Urothelium cell line (cell line): Measurements from ENCODE around the gene HMG20A.

ENCODE experiments used
- DNase-seq: peaks from one replicate; pipeline ENCODE4 v3.0.0; 2011; ENCODE audit warnings: low spot score, mixed read lengths
- FAIRE-seq: peaks from 2 replicates; lab custom pipeline; 2011; peaks lifted over from hg19 to GRCh38; lab: Jason Lieb, UNC

HMG20A gene

DNA sequence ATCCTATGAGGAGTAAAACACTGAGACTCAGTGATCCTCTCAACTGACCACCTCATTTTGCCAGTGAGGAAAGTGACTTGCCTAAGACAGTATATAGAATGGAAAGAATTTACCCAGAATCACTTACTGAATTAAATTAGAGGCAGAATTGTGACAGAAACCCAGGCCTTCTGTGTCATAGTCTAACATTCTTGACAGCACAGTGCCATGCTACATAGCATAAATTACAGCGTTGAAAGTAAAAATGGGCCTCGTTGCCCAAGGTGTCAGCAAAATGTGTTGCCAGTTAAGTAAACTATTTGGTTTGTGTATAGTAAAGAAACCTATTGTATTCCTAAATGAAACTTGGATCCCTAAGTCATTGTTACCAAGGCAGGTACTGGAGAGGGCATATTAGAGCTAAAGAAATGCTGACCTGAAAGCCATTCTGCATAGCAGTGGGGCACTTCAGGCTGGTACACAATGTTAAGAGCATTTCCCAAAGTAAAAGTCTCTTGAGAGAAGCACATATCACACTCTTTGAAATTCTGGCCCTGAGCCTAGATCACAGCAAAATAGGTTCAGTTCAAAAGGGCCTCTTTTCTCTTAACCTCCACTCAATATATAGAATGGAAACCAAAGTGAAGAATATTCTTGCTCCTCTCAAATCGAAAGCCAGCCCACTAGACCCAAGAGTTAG is 53.8 kb downstream of the HMG20A start:
- FAIRE-seq (no peak), DNase-seq (no peak)

DNA sequence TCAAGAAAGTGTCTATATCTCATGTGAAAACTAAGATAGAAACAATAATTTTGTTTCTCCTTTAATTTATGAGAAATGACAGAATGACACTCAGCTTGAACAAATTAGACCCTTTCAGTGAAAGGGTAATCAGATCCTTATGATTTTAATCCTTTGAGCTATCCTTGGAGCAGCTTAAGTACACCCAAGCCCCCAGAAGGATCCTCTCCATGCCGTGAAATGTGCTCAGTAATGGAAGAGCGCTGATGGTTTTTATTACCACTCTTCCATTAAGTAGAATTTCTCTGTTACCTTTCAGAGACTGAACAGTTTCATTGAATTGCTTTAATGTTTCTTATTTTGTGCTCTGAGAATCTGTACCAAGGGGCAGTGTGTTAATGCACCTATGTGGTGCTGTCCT is 54.3 kb downstream of the HMG20A start:
- DNase-seq (no peak), FAIRE-seq (no peak)

DNA sequence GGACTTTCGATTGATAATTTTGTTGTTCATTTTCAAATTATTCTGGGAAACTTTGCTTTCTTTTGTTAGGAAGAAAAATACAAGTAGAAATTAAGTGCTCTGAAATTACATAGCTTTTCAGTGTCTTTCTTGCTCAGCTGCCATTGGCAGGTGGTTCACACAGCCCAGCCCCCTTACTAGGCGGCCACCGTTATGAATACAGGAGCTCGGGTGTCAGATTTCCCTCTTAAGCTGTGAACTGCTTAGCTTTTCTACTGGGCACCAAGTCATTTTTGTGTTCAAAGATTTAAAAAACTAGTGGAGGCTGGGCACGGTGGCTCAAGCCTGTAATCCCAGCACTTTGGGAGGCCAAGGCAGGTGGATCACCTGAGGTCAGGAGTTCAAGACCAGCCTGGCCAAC is 55.2 kb downstream of the HMG20A start:
- DNase-seq (no peak), FAIRE-seq (no peak)

DNA sequence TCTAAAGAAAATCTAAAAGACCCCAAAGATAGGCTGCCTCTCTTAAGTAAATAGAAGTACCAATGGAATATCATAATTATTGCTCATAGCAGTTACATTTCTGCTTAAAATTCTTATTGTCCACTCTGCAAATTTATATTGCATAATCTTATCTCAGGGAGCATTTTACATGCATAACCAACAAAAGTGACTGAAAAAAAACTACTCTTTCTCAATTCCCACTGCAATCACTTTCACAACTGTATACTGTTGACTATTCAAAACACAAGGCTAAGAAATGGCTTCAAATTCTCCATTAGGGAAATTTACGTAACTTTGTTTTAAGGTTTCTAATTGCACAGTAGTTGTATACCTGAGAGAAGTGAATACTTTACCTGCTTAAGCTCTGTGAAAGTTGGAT is 56.3 kb downstream of the HMG20A start:
- FAIRE-seq (no peak), DNase-seq (no peak)

DNA sequence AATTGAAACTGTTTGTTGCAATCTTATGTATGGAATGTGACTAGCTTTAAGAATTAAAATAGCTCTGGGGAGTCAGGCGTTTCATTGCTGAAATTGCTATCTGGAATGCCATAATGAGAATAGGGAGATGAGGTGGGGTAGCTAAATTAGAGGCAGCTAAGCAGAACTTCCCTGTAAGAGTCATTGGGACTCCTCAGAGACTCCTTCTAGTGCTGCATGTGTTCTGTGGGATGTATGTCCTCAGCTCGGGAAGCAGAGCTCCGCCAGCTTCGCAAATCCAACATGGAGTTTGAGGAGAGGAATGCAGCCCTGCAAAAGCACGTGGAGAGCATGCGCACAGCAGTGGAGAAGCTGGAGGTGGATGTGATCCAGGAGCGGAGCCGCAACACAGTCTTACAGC is 57.4 kb downstream of the HMG20A start:
- DNase-seq = no peak
- FAIRE-seq = no peak

DNA sequence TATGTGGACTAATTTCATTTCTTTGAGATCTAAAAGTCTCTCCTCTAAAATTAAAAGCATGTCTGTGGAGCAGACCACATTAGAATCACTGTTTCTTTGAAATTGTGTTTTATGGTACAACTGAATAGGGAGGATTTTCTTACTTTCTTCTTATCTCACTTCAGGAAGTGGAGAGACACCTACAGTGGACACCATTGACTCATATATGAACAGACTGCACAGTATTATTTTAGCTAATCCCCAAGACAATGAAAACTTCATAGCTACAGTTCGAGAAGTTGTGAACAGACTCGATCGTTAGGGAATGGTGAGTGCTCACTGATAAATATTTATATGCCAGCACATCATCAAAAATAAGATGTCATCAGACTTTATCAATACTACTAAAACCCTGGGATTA is 58.3 kb downstream of the HMG20A start:
- FAIRE-seq = no peak
- no peak for DNase-seq

DNA sequence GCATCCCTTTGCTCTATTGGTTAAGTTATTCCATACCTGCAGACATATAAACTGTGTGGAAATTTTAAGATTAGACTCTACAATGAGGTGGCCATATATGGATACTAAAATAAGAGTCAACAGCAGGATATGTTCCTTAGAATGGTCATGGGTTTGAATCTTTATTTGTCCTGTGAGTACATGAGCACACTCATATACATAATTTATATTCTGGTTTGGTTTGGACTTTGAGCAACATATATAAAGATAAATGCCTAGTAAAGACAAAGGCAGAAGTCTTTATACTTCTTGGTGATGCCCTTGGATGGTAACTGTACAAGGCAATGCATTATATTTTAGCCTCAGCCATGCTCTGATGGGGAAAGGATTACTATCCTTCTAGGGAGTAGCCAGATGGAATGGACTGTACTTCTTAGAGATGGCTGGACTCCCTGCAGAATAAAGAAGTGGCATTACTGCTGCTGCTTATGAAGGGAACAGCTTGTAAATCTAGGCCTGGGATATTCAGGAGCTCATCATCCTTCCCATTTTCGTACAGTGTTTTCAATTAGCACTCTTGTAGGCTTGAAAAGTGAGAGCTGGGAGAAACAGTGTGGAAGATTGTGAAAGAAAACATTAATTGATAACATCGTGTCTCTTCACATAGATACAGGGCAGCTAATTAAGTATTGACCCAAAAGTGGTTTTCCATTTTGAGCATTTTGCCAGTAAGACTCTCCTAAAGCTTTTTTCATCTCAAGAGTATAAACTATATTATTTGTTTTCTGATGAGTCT is 60.4 kb downstream of the HMG20A start:
- DNase-seq = no peak
- no peak for FAIRE-seq

DNA sequence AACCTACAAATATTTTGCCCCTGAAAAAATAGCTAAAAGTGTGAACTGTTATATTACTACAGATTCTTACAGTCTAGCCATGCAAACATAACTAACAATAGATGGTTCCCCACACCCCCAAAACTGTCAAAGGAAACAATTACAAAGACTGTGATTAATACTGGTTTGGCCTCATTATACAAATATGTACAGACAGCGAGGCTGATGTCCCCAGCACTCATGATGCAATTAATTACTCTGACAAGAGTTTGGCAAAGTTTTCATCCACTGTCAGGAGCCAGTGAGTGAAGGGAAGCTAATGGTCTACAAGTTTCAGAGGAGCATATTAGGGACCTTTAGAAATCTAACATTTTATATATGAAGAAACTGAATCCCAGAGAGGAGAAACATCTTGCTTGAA is 61.0 kb downstream of the HMG20A start:
- no peak for FAIRE-seq

DNA sequence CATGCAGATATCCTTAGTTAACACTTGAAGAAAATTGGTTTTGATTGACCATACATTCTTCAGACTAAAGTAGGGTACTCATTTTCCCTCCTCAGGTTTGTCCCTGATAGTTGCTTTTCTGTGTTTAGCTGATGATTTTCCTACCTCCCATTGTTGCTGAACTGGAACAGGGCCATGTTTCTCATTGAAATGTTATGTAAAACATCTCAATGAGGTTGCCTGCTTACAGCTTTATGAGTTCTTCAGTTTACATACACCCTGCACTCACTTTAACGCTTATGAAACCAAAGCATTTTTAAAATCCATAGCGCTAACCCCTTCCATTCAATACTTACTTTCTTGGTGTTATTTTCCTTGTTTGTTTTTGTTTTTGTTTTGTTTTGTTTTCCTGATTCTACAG is 61.9 kb downstream of the HMG20A start:
- DNase-seq (no peak), FAIRE-seq (no peak)

More for the DNA sequence above, 61.0 kb downstream of the HMG20A start:
- DNase-seq = no peak

DNA sequence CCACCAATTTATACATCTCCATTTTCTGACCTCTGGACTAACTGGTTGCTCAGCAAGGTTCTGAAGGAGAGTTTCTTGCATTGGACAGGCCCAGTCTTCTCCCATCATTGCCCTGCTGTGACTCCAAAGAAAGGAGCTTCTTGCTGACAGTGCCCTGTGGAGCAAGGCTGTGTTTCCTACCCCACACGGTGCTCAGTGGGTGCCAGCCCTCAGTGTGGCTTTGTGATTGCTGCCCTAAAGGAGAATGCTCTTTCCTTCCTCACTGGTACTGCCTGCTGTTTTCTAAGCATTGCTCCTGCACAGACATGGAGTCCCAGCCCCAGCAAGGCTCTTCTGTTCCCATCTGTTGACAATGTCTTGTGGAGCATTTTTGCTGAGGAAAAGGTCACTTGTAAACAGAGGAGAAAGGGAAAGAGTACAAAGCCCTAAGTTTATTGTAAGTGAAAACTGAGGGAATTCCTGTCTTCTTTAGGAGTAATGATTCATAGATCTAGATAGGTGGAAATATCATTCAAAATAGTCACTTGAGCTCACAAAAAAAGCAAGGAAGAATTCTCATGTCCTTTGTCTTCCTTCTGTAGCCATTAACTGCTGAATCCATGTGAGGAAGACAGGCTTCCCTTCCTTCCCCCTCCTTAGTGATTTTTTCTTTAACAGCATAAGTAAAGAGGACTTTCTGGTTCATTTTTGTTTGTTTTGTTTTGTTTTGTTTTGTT is 62.9 kb downstream of the HMG20A start:
- FAIRE-seq (no peak), DNase-seq (no peak)

DNA sequence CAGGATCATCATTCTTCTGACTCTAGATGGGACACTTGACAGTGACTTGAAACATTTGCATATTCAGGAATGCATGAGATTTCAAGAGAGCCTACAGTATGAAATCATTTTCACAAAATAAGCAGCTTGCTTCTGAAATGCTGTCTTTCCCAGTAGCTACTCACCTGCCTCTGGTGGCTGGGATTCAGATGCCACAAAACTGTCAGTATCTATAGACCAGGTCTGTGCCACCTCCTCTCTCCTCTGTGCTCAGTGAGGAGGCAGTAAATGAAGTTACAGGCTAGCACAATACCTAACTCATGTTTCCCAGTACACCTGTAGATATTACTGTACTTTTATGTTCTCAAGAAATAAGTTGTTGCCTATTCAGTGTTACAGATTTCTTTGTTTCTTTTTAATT is 64.3 kb downstream of the HMG20A start:
- FAIRE-seq (no peak), DNase-seq (no peak)

DNA sequence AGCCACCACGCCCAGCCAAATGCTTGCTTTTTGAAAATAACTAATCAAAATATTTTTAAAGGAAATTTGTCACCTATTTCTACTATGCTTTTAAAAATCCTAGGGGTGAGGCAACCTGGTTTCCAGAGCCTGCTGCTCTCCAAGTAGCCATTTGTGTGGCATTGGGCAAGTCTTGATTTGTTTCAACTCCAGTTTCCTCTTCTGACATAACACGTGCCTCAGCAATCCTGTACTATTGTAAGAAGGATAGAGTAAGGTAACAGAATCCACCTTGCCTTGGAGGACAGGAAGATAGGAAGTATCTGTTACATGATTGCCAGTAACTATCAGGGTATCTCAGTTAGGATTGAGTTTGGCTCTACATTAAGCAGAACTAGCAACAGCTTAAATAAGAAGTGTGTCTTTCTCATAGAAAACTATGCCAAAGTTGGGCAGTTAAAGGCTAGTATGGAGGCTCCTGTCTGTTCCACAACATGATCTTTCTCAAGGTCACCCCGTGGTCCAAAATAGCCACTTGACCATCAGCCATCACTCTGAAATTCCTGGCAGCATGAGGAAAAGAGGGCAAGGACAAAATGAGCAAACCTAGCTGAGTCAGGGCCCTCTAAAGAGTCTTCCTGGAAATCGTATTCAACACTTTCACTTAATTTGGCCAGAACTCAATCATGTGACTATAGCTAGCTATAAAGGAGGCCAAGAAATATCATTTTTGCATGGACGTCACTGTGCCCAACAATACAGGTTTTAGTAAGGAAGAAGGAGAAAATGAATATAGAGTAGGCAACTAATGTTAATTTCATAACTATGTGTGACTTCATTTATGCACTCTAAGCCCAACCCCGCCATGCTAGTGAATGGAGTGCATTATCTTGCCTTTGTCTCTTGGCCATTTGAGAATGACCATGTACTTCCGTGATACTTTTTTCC is 66.1 kb downstream of the HMG20A start:
- DNase-seq (no peak), FAIRE-seq (no peak)

DNA sequence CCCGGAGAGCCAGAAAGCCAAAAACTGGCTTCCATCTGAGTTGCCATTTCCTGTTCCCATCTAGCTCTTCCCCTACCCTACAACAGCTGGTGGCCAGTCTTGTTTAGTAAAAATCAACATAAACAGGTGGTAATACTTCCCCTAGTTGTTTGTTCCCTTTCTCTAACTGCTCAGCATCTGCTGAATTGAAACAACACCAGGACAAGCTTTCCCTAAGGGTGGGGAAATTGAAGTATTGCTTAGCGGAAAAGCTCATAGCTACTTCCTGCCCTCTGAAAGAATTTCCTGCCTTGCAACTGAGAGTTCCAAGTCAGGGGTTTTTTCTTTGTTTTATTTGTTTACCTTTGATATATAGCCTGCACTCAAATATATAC is 66.8 kb downstream of the HMG20A start:
- FAIRE-seq (no peak), DNase-seq (no peak)

DNA sequence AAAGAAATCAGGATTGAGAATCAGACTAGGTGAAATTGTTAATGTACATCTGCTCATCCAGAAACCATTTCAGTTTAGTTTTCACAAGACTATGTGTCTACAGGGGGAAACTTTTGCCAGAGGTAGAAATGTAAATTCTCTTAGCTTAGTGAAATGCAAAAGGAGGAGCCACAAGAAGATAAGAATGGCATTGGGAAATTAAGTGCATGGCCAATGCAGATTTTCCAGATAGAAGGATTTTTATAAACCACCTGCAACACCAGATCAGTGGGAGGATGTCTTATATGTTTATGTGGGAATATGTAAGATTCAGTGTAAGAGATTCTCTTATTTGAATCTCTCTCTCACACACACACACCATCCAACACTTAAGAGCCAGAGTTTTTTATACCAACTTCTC is 67.2 kb downstream of the HMG20A start:
- no peak for DNase-seq
- FAIRE-seq = no peak

DNA sequence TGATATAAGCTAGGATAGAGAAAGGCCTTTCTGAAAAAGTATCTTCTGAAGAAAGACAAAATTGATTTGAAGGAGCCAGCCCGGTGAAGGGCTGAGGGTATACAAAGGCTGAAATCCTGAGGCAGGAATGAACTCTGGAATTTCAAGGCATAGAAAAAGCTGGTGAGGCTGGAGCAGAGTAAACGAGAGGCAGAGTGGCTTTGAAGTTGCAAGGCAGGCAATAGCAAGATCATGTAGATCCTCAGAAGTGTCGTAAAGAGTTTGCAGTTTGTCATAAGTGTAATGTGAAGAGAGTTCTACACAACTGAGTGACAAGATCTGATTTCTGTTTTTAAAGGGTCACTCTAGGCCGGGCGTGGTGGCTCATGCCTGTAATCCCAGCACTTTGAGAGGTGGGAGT is 69.0 kb downstream of the HMG20A start:
- no peak for DNase-seq

DNA sequence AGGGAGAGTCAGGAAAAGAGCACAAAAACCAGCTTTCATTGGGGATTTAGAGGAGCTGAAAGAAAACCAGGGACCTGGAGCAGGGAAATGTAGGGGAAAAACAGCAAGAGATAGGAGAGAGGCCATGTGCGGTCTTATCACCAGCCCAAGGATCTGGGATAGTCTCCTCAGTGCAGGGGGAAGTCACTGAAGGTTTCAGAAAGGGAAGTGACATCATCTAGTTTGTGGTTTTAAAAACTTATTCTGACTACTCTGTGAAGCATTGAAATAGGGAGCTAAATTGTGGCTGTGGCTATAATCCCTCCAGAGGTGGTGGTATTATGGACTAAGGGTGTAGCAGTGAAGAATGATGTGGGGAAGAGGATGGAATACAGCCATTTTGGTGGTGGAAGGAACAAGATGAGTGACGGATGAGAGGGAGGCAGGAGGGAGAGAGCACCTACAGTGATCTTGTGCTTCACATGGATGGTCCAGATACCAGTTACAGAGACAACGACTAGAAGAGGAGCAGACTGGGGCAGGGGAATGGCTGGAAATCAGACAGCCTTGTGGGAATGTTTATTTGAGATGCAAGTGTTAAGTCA is 72.7 kb downstream of the HMG20A start:
- no peak for FAIRE-seq

More for the DNA sequence above, 69.0 kb downstream of the HMG20A start:
- FAIRE-seq = no peak

DNA sequence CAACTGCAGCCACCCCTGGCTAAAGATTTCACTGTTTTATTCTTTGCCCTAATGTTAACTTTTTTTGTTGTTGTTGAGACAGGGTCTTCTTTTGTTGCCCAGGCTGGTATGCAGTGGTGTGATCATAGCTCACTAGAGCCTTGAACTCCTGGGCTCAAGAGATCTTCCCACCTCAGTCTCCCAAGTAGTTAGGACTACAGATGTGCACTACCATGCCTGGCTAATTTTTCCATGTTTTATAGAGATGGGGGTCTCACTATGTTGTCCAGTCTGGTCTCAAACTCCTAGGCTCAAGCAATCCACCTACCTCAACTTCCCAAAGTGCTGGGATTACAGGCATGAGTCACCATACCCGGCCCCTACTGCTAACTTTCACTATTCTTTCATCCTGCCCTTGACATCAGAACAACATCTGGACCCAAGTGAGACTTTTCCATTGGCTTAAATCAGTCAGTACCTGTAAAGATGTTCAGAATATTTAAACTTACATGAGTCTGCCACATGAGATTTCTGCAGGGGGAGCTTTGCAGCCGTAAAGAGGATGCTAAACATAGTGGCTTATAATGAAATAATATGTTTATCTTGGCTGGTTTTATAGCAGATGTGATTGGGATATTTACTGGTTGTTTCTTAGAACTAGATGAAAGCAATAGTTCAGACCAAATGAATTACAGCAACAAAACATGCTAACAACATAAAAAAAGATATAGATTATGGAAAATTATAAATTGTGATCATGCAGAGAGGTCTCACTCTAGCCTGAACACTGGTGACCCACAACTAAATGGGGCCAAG is 73.6 kb downstream of the HMG20A start:
- DNase-seq (no peak), FAIRE-seq (no peak)

More for the DNA sequence above, 72.7 kb downstream of the HMG20A start:
- DNase-seq = no peak

DNA sequence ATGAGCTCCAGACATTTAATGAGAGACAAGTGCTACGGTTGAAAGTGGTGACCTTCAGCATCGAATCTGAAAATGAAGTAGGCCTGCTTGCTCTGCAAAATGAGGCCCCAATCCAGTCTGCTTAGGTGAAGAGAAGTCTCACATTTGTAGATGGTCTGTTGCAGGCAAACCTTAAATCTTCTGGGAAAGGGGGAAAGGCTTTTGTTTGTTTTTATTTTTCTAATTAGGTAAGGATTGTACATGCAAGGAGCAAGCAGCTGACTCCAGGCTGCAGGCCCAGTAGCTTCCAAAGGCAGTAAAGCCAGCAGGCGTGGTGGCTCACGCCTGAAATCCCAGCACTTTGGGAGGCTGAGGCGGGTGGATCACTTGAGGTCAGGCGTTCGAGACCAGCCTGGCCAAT is 74.3 kb downstream of the HMG20A start:
- DNase-seq (no peak), FAIRE-seq (no peak)

DNA sequence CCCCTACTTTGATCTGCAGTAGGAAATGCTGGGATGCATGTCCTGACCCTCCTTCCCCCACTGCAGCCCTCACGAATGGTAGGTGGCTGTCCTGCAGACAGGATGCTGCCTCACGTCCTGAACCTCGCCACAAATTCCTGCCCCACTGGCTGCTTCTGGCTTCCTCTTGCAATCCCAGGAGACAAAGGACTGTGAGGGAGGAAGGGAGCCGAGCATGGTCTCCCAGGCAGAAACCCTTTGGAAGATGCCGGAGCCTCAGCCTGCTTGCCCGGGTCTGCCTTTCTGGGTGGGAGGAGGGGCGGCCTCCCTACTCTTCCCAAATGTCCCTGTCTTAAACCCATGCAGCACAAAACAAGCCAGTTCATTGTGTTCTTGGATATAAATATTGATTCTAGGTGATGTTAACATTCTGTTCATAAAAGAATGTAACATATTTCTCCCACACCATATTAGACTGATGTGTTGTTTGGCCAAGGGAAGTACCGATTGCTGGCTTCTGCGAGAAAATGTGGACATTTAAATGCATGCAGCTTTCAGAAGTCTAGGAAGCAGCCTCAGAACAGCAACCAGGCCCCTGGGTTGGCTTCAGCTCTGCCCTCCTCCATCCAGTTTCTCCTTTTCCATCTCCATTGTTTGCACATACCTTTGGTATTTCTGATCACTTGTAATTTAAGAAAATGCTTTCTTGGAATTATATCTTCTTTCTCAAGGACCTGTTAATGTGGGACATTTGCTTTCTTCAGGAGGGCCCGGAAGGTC is 75.3 kb downstream of the HMG20A start:
- DNase-seq (no peak), FAIRE-seq (no peak)
